ENCODE results near the gene PLEKHB1.

The PLEKHB1 gene

DNA sequence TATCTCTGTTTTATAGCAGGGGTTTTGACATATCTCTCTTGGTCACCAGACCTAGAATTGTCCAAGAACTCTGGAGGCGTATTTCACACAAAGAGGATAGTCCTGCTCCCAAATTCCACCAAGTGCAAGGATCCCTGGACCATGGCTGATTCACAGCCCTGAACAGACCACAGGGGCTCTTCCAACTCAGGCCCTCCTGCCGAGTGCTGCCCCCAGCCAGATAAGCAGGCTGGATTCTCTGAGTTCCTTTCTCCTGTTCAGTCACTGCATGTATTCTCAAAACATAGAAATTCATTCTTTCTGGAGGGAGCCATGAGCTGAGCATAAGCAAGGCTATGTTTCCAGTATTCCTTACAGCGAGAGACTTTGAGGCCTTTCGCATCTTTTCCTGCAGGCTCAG is 13.4 kb upstream of the PLEKHB1 start:
- FAIRE-seq (no peak), DNase-seq (ENCODE audit: insufficient read length) (no peak)
- no peak for TF ChIP-seq TAF1 (IDR thresholded peaks at IDR 0.05; ENCODE audit: borderline replicate concordance, low read depth, low read length)
- no peak for TF ChIP-seq POLR2AphosphoS5 (IDR thresholded peaks at IDR 0.05; ENCODE audit: low read depth, low read length)
- TF ChIP-seq POLR2A (IDR thresholded peaks at IDR 0.05; ENCODE audit: low read depth, low read length): no peak

GRCh38 chr11:73633999-73634398 is 12.4 kb upstream of the PLEKHB1 start:
- FAIRE-seq: no peak
- no peak for DNase-seq (ENCODE audit: insufficient read length)
- TF ChIP-seq POLR2AphosphoS5 (IDR thresholded peaks at IDR 0.05; ENCODE audit: low read depth, low read length): no peak
- TF ChIP-seq POLR2A (IDR thresholded peaks at IDR 0.05; ENCODE audit: low read depth, low read length): no peak
- no peak for TF ChIP-seq TAF1 (IDR thresholded peaks at IDR 0.05; ENCODE audit: borderline replicate concordance, low read depth, low read length)

DNA sequence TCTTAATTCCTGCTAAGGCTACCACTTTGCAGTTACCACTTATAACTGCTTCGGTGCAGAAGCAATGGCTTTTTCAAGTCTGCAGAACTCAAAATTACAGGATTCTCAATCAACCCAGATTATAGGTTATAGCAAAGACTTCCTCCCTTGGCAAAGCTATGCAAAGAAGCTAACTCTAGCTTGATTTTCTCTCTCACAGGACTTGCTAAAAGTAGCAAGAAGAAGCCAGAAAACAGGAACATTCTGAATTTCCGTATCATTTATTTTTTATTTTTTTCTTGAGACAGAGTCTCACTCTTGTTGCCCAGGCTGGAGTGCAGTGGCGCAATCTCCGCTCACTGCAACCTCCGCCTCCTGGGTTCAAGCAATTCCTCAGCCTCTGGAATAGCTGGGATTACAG is 10.7 kb upstream of the PLEKHB1 start:
- DNase-seq (ENCODE audit: insufficient read length): no peak
- TF ChIP-seq POLR2AphosphoS5 (IDR thresholded peaks at IDR 0.05; ENCODE audit: low read depth, low read length) (no peak), POLR2A (IDR thresholded peaks at IDR 0.05; ENCODE audit: low read depth, low read length) (no peak), TAF1 (IDR thresholded peaks at IDR 0.05; ENCODE audit: borderline replicate concordance, low read depth, low read length) (no peak)
- FAIRE-seq: no peak

GRCh38 chr11:73636249-73636648 is 10.1 kb upstream of the PLEKHB1 start:
- TF ChIP-seq POLR2AphosphoS5 (IDR thresholded peaks at IDR 0.05; ENCODE audit: low read depth, low read length): no peak
- DNase-seq (ENCODE audit: insufficient read length) (no peak), FAIRE-seq (no peak)

GRCh38 chr11:73637012-73637411 is 9.4 kb upstream of the PLEKHB1 start:
- TF ChIP-seq POLR2A (IDR thresholded peaks at IDR 0.05; ENCODE audit: low read depth, low read length): no peak
- no peak for TF ChIP-seq TAF1 (IDR thresholded peaks at IDR 0.05; ENCODE audit: borderline replicate concordance, low read depth, low read length)
- no peak for TF ChIP-seq POLR2AphosphoS5 (IDR thresholded peaks at IDR 0.05; ENCODE audit: low read depth, low read length)
- DNase-seq (ENCODE audit: insufficient read length) (no peak), FAIRE-seq (no peak)

DNA sequence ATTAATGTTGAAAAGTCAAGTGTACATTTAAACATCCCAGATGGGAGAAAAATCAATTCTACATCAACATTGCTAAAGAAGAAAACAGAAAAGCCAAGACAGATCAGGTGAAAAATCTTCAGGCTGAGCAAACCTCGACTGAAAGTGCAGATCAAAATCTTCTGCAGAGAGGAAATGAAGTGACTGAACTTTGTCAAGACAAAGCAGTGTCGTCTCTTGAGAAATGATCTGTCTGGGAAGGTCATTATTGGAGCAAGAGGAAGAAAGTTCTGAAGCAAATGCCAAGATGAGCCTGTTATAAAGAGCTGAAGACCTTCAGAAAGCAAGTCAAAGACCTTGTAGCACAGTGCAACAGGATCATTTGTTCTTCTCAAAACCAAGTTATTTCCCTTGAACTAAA is 5.8 kb upstream of the PLEKHB1 start:
- no peak for DNase-seq (ENCODE audit: insufficient read length)
- TF ChIP-seq POLR2A (IDR thresholded peaks at IDR 0.05; ENCODE audit: low read depth, low read length) (no peak), TAF1 (IDR thresholded peaks at IDR 0.05; ENCODE audit: borderline replicate concordance, low read depth, low read length) (no peak), POLR2AphosphoS5 (IDR thresholded peaks at IDR 0.05; ENCODE audit: low read depth, low read length) (no peak)
- FAIRE-seq: no peak

- FAIRE-seq: no peak
- TF ChIP-seq TAF1 (IDR thresholded peaks at IDR 0.05; ENCODE audit: borderline replicate concordance, low read depth, low read length): no peak
- TF ChIP-seq POLR2AphosphoS5 (IDR thresholded peaks at IDR 0.05; ENCODE audit: low read depth, low read length): no peak
- no peak for TF ChIP-seq POLR2A (IDR thresholded peaks at IDR 0.05; ENCODE audit: low read depth, low read length)
These were observed 4.7 kb upstream of the PLEKHB1 start for GRCh38 chr11:73641668-73642067.

GRCh38 chr11:73645121-73645969 is 1.0 kb upstream of the PLEKHB1 start:
- FAIRE-seq (no peak), DNase-seq (ENCODE audit: insufficient read length) (no peak)

More at GRCh38 chr11:73641668-73642067, 4.7 kb upstream of the PLEKHB1 start:
- no peak for DNase-seq (ENCODE audit: insufficient read length)

DNA sequence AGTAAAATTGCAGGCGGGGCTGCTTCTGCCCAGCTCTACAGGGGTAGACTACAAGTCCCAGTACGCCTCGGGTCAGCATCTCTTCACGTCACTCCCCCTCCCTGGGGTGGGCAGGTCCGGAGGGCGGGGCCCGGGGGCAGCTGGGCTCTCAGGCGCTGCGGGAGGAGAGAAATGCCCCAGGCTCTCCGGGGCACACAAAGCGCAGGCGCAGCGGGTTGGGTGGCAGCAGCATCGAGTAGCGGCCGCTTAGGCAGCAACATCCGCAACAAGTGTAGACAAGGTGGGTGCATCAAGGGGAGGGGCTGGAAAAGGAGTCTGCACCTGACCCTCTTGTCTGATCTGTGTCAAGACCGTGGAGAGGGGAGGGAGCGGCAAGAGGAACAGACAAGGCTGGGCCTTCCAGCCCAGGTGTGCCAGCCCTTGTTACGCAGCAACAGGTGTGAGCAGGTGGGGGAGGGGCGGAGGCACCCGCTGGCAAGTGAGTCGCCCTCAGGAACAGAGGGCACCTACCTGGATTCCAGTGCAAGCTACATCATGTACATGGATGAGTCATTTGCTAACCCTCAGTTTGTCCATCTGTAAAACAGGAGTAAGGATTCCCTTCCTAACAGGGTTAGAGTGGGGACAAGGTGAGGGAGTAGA is 1.2 kb downstream of the PLEKHB1 start:
- TF ChIP-seq POLR2AphosphoS5 (IDR thresholded peaks at IDR 0.05; ENCODE audit: low read depth, low read length) (no peak), POLR2A (IDR thresholded peaks at IDR 0.05; ENCODE audit: low read depth, low read length) (no peak), TAF1 (IDR thresholded peaks at IDR 0.05; ENCODE audit: borderline replicate concordance, low read depth, low read length) (no peak)
- DNase-seq (ENCODE audit: insufficient read length) (peak; percentile 84), FAIRE-seq (peak; percentile 89)

More at GRCh38 chr11:73645121-73645969, 1.0 kb upstream of the PLEKHB1 start:
- no peak for TF ChIP-seq POLR2A (IDR thresholded peaks at IDR 0.05; ENCODE audit: low read depth, low read length)
- no peak for TF ChIP-seq TAF1 (IDR thresholded peaks at IDR 0.05; ENCODE audit: borderline replicate concordance, low read depth, low read length)
- TF ChIP-seq POLR2AphosphoS5 (IDR thresholded peaks at IDR 0.05; ENCODE audit: low read depth, low read length): no peak

GRCh38 chr11:73648121-73648520 is 1.7 kb downstream of the PLEKHB1 start:
- FAIRE-seq (no peak), DNase-seq (ENCODE audit: insufficient read length) (no peak)
- TF ChIP-seq TAF1 (IDR thresholded peaks at IDR 0.05; ENCODE audit: borderline replicate concordance, low read depth, low read length) (no peak), POLR2AphosphoS5 (IDR thresholded peaks at IDR 0.05; ENCODE audit: low read depth, low read length) (no peak), POLR2A (IDR thresholded peaks at IDR 0.05; ENCODE audit: low read depth, low read length) (no peak)

DNA sequence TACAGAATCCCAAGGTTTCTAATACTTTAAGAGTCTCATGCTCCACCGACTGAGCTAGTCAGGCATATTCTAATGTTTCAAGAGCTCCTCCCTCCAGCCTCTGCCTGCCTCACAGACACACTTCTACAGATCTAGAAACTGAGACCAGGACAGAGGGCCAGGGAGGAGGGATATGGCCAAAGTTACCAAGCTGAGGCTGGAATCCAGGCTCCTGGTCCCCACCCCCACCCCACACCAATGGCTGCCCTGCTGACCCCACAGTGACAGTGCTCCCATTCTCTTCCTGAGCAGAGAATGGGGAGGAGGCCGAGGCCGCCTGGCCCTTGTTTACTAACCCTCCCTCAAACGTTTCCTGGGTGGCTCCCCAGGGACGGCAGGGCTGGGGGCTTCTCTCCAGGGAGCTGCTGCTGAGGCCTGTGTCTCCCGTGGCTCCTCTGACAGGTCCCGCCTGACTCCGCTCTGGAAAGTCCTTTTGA is 2.2 kb downstream of the PLEKHB1 start:
- DNase-seq (ENCODE audit: insufficient read length): no peak
- no peak for TF ChIP-seq POLR2AphosphoS5 (IDR thresholded peaks at IDR 0.05; ENCODE audit: low read depth, low read length)
- TF ChIP-seq TAF1 (IDR thresholded peaks at IDR 0.05; ENCODE audit: borderline replicate concordance, low read depth, low read length): no peak
- no peak for TF ChIP-seq POLR2A (IDR thresholded peaks at IDR 0.05; ENCODE audit: low read depth, low read length)
- no peak for FAIRE-seq

- FAIRE-seq (no peak), DNase-seq (ENCODE audit: insufficient read length) (no peak)
- TF ChIP-seq TAF1 (IDR thresholded peaks at IDR 0.05; ENCODE audit: borderline replicate concordance, low read depth, low read length): no peak
These were observed 2.8 kb downstream of the PLEKHB1 start for GRCh38 chr11:73649206-73649605.

All from GM12892 (cell line).